Duodenal mucosa (tissue), 2 donors: ENCODE results near the gene LYPD3.

ENCODE experiments used
- H3K27ac ChIP-seq: one replicate; pipeline ENCODE4 v1.7.0; 2013; ENCODE audit warnings: low read depth, low read length
- H3K27me3 ChIP-seq, 2 donors: one replicate each; pipeline ENCODE4 v1.7.0; 2013; ENCODE audit warnings: low read length in 2 of 2, control low read depth in 1 of 2; ENCODE audit not compliant: insufficient read depth in 2 of 2, control insufficient read depth in 1 of 2
- H3K36me3 ChIP-seq, 2 donors: one replicate each; pipeline ENCODE4 v1.7.0; 2013; ENCODE audit warnings: low read length in 2 of 2, control low read depth in 1 of 2; ENCODE audit not compliant: insufficient read depth in 2 of 2, control insufficient read depth in 1 of 2
- H3K4me1 ChIP-seq, 2 donors: one replicate each; pipeline ENCODE4 v1.7.0; 2013; ENCODE audit warnings: low read length in 2 of 2, control low read depth in 1 of 2; ENCODE audit not compliant: insufficient read depth in 2 of 2, control insufficient read depth in 1 of 2
- H3K4me3 ChIP-seq, 2 donors: one replicate each; pipeline ENCODE4 v1.7.0; 2013; ENCODE audit warnings: low read length in 2 of 2, low read depth in 1 of 2
- H3K9ac ChIP-seq, 2 donors: one replicate each; pipeline ENCODE4 v1.7.0; 2013; ENCODE audit warnings: low read length in 2 of 2, low read depth in 1 of 2
- H3K9me3 ChIP-seq, 2 donors: one replicate each; pipeline ENCODE4 v1.7.0; 2013; ENCODE audit warnings: low read length in 2 of 2, control low read depth in 1 of 2; ENCODE audit not compliant: control insufficient read depth in 1 of 2

The LYPD3 gene

GRCh38 chr19:43489310-43489709 lies 23.9 kb upstream of the LYPD3 start:
- Histone ChIP-seq H3K27me3 (no peaks in the 10 kb centered on the region), H3K4me1 (no peaks in the 10 kb centered on the region), H3K4me3 (no peak overlapping the region), H3K9ac (no peak overlapping the region), H3K36me3 (no peaks in the 10 kb centered on the region), H3K27ac (no peak overlapping the region), H3K9me3 (no peaks in the 10 kb centered on the region)

GRCh38 chr19:43488179-43488578 lies 22.8 kb upstream of the LYPD3 start:
- Histone ChIP-seq H3K27ac (no peak overlapping the region), H3K27me3 (no peaks in the 10 kb centered on the region), H3K9ac (no peak overlapping the region), H3K4me1 (no peaks in the 10 kb centered on the region), H3K36me3 (peaks cover 0 to 5% of the 10 kb centered on the region in 2 donors), H3K9me3 (no peaks in the 10 kb centered on the region), H3K4me3 (no peak overlapping the region)

GRCh38 chr19:43486412-43486811 lies 21.0 kb upstream of the LYPD3 start:
- no peaks in the 10 kb centered on the region for H3K27me3 ChIP-seq
- H3K9me3 ChIP-seq: no peaks in the 10 kb centered on the region
- no peaks in the 10 kb centered on the region for H3K4me1 ChIP-seq
- no peak overlapping the region for H3K9ac ChIP-seq
- no peak overlapping the region for H3K4me3 ChIP-seq
- peaks cover 0 to 5% of the 10 kb centered on the region in 2 donors for H3K36me3 ChIP-seq
- no peak overlapping the region for H3K27ac ChIP-seq

- no peak overlapping the region for H3K27ac ChIP-seq
- no peak overlapping the region for H3K9ac ChIP-seq
- no peaks in the 10 kb centered on the region for H3K4me1 ChIP-seq
- H3K27me3 ChIP-seq: no peaks in the 10 kb centered on the region
- peaks cover under 1 to 7% of the 10 kb centered on the region in 2 donors for H3K36me3 ChIP-seq
- H3K4me3 ChIP-seq: no peak overlapping the region
- no peaks in the 10 kb centered on the region for H3K9me3 ChIP-seq
Observed at GRCh38 chr19:43485951-43486350, 20.5 kb upstream of the LYPD3 start.

- Histone ChIP-seq H3K27ac (no peak overlapping the region), H3K27me3 (no peaks in the 10 kb centered on the region), H3K9me3 (no peaks in the 10 kb centered on the region), H3K36me3 (peaks cover 6 to 9% of the 10 kb centered on the region in 2 donors), H3K9ac (no peak overlapping the region), H3K4me1 (no peaks in the 10 kb centered on the region), H3K4me3 (no peak overlapping the region)
Observed at GRCh38 chr19:43483281-43483680, 17.9 kb upstream of the LYPD3 start.

- no peaks in the 10 kb centered on the region for H3K27me3 ChIP-seq
- H3K4me3 ChIP-seq: no peak overlapping the region
- H3K27ac ChIP-seq: no peak overlapping the region
- H3K36me3 ChIP-seq: peaks cover 6 to 9% of the 10 kb centered on the region in 2 donors
- H3K9me3 ChIP-seq: no peaks in the 10 kb centered on the region
- H3K4me1 ChIP-seq: no peaks in the 10 kb centered on the region
- H3K9ac ChIP-seq: no peak overlapping the region
Observed at GRCh38 chr19:43482193-43482592, 16.8 kb upstream of the LYPD3 start.

GRCh38 chr19:43481701-43482100 lies 16.3 kb upstream of the LYPD3 start:
- Histone ChIP-seq H3K27ac (no peak overlapping the region), H3K27me3 (no peaks in the 10 kb centered on the region), H3K9me3 (no peaks in the 10 kb centered on the region), H3K9ac (no peak overlapping the region), H3K4me1 (no peaks in the 10 kb centered on the region), H3K36me3 (peaks cover 6 to 9% of the 10 kb centered on the region in 2 donors), H3K4me3 (no peak overlapping the region)

GRCh38 chr19:43480574-43480973 lies 15.2 kb upstream of the LYPD3 start:
- Histone ChIP-seq H3K9me3 (no peaks in the 10 kb centered on the region), H3K4me1 (no peaks in the 10 kb centered on the region), H3K4me3 (no peak overlapping the region), H3K9ac (no peak overlapping the region), H3K36me3 (peaks cover 6 to 9% of the 10 kb centered on the region in 2 donors), H3K27ac (no peak overlapping the region), H3K27me3 (no peaks in the 10 kb centered on the region)

- H3K9me3 ChIP-seq: no peaks in the 10 kb centered on the region
- no peak overlapping the region for H3K27ac ChIP-seq
- no peaks in the 10 kb centered on the region for H3K27me3 ChIP-seq
- no peak overlapping the region for H3K9ac ChIP-seq
- H3K4me3 ChIP-seq: no peak overlapping the region
- peaks cover 6 to 9% of the 10 kb centered on the region in 2 donors for H3K36me3 ChIP-seq
- H3K4me1 ChIP-seq: no peaks in the 10 kb centered on the region
Observed at GRCh38 chr19:43479961-43480561, 14.7 kb upstream of the LYPD3 start.

GRCh38 chr19:43479226-43479625 lies 13.8 kb upstream of the LYPD3 start:
- Histone ChIP-seq H3K27me3 (no peaks in the 10 kb centered on the region), H3K4me3 (no peak overlapping the region), H3K4me1 (peaks cover 0 to 4% of the 10 kb centered on the region in 2 donors), H3K9me3 (no peaks in the 10 kb centered on the region), H3K27ac (no peak overlapping the region), H3K9ac (no peak overlapping the region), H3K36me3 (peaks cover 6 to 9% of the 10 kb centered on the region in 2 donors)

GRCh38 chr19:43478323-43478722 lies 12.9 kb upstream of the LYPD3 start:
- Histone ChIP-seq H3K36me3 (peaks cover 4 to 6% of the 10 kb centered on the region in 2 donors), H3K27ac (no peak overlapping the region), H3K4me3 (no peak overlapping the region), H3K9ac (no peak overlapping the region), H3K9me3 (no peaks in the 10 kb centered on the region), H3K4me1 (peaks cover 0 to 4% of the 10 kb centered on the region in 2 donors), H3K27me3 (no peaks in the 10 kb centered on the region)
